ENCODE measurements around the gene PTPRN2.

- TF ChIP-seq CTCF (conservative IDR thresholded peaks at IDR 0.05 in 1 of 2, IDR thresholded peaks at IDR 0.05 in 1 of 2; ENCODE audit: low read depth in 1 of 2, low read length in 2 of 2): no peak
- no peak for TF ChIP-seq EZH2 (IDR thresholded peaks at IDR 0.05; ENCODE audit: low read length, missing control alignments)
These were observed 1073.3 kb downstream of the PTPRN2 start for GRCh38 chr7:157514306-157514705.

Measured in fibroblast of lung (primary cell).